Stomach (tissue), 9 donors: ENCODE measurements around the gene NPBWR2. TPM values are rescaled to one million over a fixed set of nuclear protein-coding genes. Genes with fewer than 3 reads are reported as not detected.
A peak's percentile ranks its signal among the peaks of the same experiment; 100 is the strongest.

ENCODE experiments used
- DNase-seq, 2 donors: peaks; one replicate each; pipeline versions ENCODE4 v3.0.0 to v3.0.0-alpha.2; 2013 to 2019
- H3K27ac ChIP-seq, 5 donors: fragments of 200-600 bp in 4 of 5; sonication (generic) in 4 of 5; one replicate each; pipeline ENCODE4 v1.5.1; 2013 to 2019; ENCODE audit warnings: mild to moderate bottlenecking in 1 of 5, moderate library complexity in 1 of 5
- H3K27me3 ChIP-seq, 3 donors: fragments of 200-600 bp; sonication (generic); one replicate each; pipeline ENCODE4 v1.5.1; 2017 to 2019; ENCODE audit warnings: mixed run types in 1 of 3
- H3K36me3 ChIP-seq, 4 donors: fragments of 200-600 bp; sonication (generic); 1 replicate in 3 of 4; 2 replicates in 1 of 4; pipeline ENCODE4 v1.5.1; 2016 to 2019
- H3K4me1 ChIP-seq, 4 donors: fragments of 200-600 bp; sonication (generic); one replicate each; pipeline ENCODE4 v1.5.1; 2016 to 2019
- H3K4me3 ChIP-seq, 4 donors: fragments of 200-600 bp; sonication (generic) in 3 of 4; one replicate each; pipeline ENCODE4 v1.5.1; 2016 to 2019; ENCODE audit warnings: mild to moderate bottlenecking in 1 of 4
- H3K9me3 ChIP-seq, 4 donors: fragments of 200-600 bp; sonication (generic); one replicate each; pipeline ENCODE4 v1.5.1; 2016 to 2019
- EP300 ChIP-seq: sonication (generic); formaldehyde crosslinking; IDR thresholded peaks from one replicate; pipeline ENCODE4 v1.6.1; 2017; ENCODE audit warnings: antibody characterized with exemption
- POLR2A ChIP-seq, 4 donors: fragments of 450-650 bp; IDR thresholded peaks; one replicate each; pipeline ENCODE4 v1.6.1; 2016; ENCODE audit warnings: antibody characterized with exemption in 4 of 4, control low read depth in 2 of 4, mild to moderate bottlenecking in 1 of 4, moderate library complexity in 1 of 4
- POLR2AphosphoS5 ChIP-seq, 3 donors: sonication (generic); formaldehyde crosslinking; IDR thresholded peaks; one replicate each; pipeline ENCODE4 v1.6.1; 2016; ENCODE audit warnings: antibody characterized with exemption in 3 of 3
- WGBS, 5 donors: extraction: QIAGEN DNeasy Blood & Tissue Kit in 3 of 5; methylation state at CpG; one replicate each; pipeline versions ENCODE4 v1.1.5 to v1.1.7; 2013 to 2018; 5-methylcytosine and 5-hydroxymethylcytosine counted together
- intact Hi-C: fragments of 100-400 bp; cut with DNase I; formaldehyde crosslinking; loops from one replicate; pipeline ENCODE4 v1.15.1; 2023; ENCODE audit warnings: low total_unique reads
- polyA plus RNA-seq, 3 donors: library from polyadenylated mRNA; stranded (reverse); fragments of 200-250 nt; gene quantifications; one replicate each; pipeline ENCODE4 v1.2.3, GENCODE V29; 2013
- total RNA-seq, 5 donors: library from RNA; depleted of rRNA; stranded (reverse); fragments of >200 nt; gene quantifications; one replicate each; pipeline versions ENCODE4 v1.1.0 to v1.2.3, GENCODE V29; 2014 to 2016
- TF ChIP-seq, protein P1 (sequence below), 7 experiments: fragments of 450-650 bp in 4 of 7; fragments of 200-600 bp in 3 of 7; sonication (generic) in 3 of 7; IDR thresholded peaks; one replicate each; pipeline ENCODE4 v1.5.1; 2016 to 2019; ENCODE audit warnings: antibody characterized with exemption in 7 of 7, control low read depth in 2 of 7, mild to moderate bottlenecking in 1 of 7
- donor health status: healthy with polysubstance abuse.
- donor health status: Bipolar disorder and iron deficiency.
- donor health status: healthy.

NPBWR2 gene
- total and polyA plus RNA-seq, 8 donors, result not detected

DNA sequence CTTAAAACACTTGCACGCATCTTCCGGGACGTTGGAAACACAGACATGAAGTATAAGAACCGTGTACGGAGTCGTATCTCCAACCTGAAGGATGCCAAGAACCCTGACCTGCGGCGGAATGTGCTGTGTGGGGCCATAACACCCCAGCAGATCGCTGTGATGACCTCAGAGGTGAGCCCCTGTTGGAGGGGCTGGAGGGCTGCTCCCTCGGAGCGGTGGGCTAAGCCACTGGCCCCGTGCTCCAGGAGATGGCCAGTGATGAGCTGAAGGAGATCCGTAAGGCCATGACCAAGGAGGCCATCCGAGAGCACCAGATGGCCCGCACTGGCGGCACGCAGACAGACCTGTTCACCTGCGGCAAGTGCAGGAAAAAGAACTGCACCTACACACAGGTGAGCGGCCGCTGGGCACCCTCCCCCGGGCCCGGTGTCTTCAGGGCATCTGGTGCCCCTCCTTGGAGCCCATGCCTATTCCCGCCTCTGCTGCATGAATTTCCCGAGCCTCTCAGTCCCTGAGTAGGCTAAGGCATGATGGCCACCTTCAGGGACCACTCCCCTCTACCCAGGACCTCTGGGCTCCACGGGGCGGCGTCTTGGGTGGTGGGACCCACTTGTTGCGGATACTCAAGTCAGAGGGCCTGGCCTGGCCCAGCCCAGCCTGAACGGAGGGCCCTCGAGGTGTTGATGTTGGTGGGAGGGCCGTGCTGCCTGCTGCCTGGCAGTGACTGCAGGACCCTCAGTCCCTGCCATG is 36.9 kb downstream of the NPBWR2 start:
- intact Hi-C loops, result no loop called here
- H3K4me3 ChIP-seq, result no peak overlapping the region
- no peaks in the 10 kb centered on the region for H3K9me3 ChIP-seq
- no peak for DNase-seq
- H3K27ac ChIP-seq, result no peak overlapping the region
- peaks cover 16 to 51% (median 47%) of the 10 kb centered on the region in 4 donors for H3K36me3 ChIP-seq
- TF ChIP-seq POLR2A (IDR thresholded peaks at IDR 0.05) (no peak), POLR2AphosphoS5 (IDR thresholded peaks at IDR 0.05) (no peak), EP300 (no peak)
- TF ChIP-seq, protein P1, sequence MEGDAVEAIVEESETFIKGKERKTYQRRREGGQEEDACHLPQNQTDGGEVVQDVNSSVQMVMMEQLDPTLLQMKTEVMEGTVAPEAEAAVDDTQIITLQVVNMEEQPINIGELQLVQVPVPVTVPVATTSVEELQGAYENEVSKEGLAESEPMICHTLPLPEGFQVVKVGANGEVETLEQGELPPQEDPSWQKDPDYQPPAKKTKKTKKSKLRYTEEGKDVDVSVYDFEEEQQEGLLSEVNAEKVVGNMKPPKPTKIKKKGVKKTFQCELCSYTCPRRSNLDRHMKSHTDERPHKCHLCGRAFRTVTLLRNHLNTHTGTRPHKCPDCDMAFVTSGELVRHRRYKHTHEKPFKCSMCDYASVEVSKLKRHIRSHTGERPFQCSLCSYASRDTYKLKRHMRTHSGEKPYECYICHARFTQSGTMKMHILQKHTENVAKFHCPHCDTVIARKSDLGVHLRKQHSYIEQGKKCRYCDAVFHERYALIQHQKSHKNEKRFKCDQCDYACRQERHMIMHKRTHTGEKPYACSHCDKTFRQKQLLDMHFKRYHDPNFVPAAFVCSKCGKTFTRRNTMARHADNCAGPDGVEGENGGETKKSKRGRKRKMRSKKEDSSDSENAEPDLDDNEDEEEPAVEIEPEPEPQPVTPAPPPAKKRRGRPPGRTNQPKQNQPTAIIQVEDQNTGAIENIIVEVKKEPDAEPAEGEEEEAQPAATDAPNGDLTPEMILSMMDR (IDR thresholded peaks at IDR 0.05), result no peak
- peaks cover 7 to 25% (median 8%) of the 10 kb centered on the region in 4 donors for H3K4me1 ChIP-seq
- WGBS, 5 donors, result 92 to 95% (median 94%) methylated on average over 20 to 31 of the region's 31 CpGs
- no peaks in the 10 kb centered on the region for H3K27me3 ChIP-seq

DNA sequence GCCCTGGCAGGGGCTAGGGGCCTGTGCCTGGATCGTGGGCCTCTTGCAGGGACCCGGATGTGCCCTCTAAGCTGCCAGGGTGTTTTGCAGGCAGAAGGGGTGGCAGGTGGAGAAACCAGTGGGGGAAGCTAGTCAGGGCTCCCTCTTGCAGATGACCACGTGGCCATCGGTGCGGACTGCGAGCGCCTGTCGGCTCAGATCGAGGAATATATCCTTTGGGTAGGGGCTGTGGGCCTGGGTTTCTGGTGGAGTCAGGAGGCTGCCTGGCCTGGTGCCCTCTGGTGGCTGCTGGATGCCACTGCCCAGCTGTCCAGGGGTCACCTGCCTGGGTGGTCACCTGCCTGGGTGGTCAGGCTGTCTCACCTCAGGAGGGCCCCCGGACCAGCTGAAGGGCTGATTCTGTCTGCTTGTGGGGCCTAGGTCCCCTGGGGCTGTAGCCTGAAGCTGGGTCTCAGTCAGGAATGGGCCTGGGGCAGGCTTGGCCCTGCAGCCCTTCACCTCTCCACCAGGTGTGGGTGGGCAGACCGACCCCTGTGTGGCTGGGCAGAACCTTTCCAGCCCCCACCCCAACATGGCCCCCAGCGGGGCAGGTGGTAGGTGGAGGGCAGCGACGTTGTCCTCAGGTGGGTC is 37.6 kb downstream of the NPBWR2 start:
- peaks cover 16 to 44% (median 40%) of the 10 kb centered on the region in 4 donors for H3K36me3 ChIP-seq
- TF ChIP-seq, protein P1 (IDR thresholded peaks at IDR 0.05), result peak in 5 of 7 experiments; percentile 40 to 71 (median 66)
- TF ChIP-seq POLR2A (IDR thresholded peaks at IDR 0.05), result no peak
- no peak for TF ChIP-seq EP300
- 48 to 66% (median 64%) methylated on average over 8 to 14 of the region's 14 CpGs for WGBS, 5 donors
- intact Hi-C loops, result no loop called here
- H3K4me1 ChIP-seq, result peaks cover 11 to 32% (median 14%) of the 10 kb centered on the region in 4 donors
- H3K27me3 ChIP-seq, result no peaks in the 10 kb centered on the region
- peak; percentile 48 to 61 for DNase-seq
- no peak overlapping the region for H3K4me3 ChIP-seq
- no peaks in the 10 kb centered on the region for H3K9me3 ChIP-seq
- H3K27ac ChIP-seq, result no peak overlapping the region

DNA sequence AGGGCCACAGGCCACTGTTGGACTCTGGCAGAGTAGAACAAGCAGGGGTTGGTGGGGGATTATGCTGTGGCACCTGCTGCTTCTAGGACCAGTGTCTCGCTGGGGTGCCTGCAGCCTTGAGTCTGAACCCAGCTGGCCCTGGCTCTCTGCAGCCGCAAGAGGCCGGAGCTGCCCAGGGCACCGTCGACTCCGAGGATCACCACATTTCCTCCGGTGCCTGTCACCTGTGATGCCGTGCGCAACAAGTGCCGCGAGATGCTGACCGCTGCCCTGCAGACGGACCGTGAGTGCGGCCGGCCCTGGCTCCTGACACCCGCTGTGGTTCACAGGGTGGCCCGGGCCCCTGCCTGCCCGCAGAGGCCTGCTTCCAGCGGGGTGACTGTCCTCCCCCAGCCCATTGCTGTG is 38.2 kb downstream of the NPBWR2 start:
- peaks cover 16 to 37% (median 19%) of the 10 kb centered on the region in 4 donors for H3K4me1 ChIP-seq
- intact Hi-C loops, result no loop called here
- H3K4me3 ChIP-seq, result no peak overlapping the region
- TF ChIP-seq POLR2A (IDR thresholded peaks at IDR 0.05) (no peak), EP300 (no peak), POLR2AphosphoS5 (IDR thresholded peaks at IDR 0.05) (no peak)
- TF ChIP-seq, protein P1 (IDR thresholded peaks at IDR 0.05), result no peak
- H3K36me3 ChIP-seq, result peaks cover 11 to 39% (median 35%) of the 10 kb centered on the region in 4 donors
- no peak overlapping the region for H3K27ac ChIP-seq
- H3K9me3 ChIP-seq, result no peaks in the 10 kb centered on the region
- 83 to 95% (median 90%) methylated on average over 18 to 20 of the region's 20 CpGs for WGBS, 5 donors
- no peaks in the 10 kb centered on the region for H3K27me3 ChIP-seq
- no peak for DNase-seq

DNA sequence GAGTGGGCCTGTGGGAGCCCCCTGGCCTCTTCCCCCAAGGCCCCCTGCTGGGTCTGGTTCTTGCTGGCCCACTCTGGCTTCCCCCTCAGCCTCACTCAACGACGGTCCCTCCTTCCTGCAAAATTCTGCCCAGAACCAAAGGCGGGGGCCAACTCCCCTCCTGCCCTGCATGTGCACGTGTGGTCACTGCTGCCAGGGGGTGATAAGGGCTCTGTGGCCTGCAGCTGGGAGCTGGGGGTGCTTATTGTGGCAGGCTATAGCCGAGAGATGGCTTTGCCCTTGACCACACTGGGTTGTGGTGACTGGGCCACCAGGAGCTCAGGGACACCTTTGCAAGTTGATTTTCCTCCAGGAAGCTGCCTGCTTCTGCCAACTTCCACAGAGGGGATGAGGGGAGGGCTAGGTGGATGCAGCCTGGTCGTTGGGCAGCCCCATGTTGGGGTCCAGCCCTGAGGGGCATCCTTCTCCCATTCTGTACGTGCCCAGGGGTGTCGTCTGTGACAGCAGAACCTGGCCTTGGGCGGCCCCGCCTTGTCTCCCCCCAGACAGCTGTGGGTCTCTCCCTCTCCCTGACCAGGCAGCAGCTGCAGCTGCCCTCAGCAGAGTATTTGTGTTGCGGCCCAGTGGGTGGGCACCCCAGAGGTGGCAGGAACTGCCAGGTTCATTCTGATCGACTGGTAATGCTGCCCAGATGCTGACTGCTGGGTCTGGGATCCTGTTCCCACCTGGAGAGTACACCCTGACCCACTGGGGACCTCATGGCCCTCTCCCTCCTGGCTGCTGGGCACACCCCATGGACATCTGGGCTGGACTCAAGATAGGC is 38.8 kb downstream of the NPBWR2 start:
- peaks cover 4 to 33% (median 29%) of the 10 kb centered on the region in 4 donors for H3K36me3 ChIP-seq
- 74 to 80% (median 76%) methylated on average over 9 to 12 of the region's 12 CpGs for WGBS, 5 donors
- DNase-seq, result no peak
- no peaks in the 10 kb centered on the region for H3K27me3 ChIP-seq
- H3K27ac ChIP-seq, result no peak overlapping the region
- no peaks in the 10 kb centered on the region for H3K9me3 ChIP-seq
- H3K4me1 ChIP-seq, result peaks cover 22 to 43% (median 25%) of the 10 kb centered on the region in 4 donors
- H3K4me3 ChIP-seq, result no peak overlapping the region
- intact Hi-C loops, result no loop called here
- TF ChIP-seq, protein P1 (IDR thresholded peaks at IDR 0.05), result no peak
- no peak for TF ChIP-seq EP300
- TF ChIP-seq POLR2AphosphoS5 (IDR thresholded peaks at IDR 0.05), result no peak
- no peak for TF ChIP-seq POLR2A (IDR thresholded peaks at IDR 0.05)
